ENCODE measurements around the gene RNASE9. TPM values are rescaled to one million over a fixed set of nuclear protein-coding genes. Genes with fewer than 3 reads are reported as not detected.

RNASE9 gene
- total and polyA plus RNA-seq, 2 donors (not counting 1 experiment from before 2014, with no cell fraction given), result not detected

- Histone ChIP-seq H3K79me2 (ENCODE audit: control insufficient read depth, insufficient read depth, low read length) (no peaks in the 10 kb centered on the region), H3K27ac (ENCODE audit: low read length in 2 of 2) (no peak overlapping the region), H3K27me3 (replicated peaks in 1 of 4; ENCODE audit: control extremely low read depth in 1 of 4, control insufficient read depth in 3 of 4, insufficient read depth in 4 of 4, low read length in 3 of 4) (no peaks in the 10 kb centered on the region), H3K36me3 (replicated peaks in 1 of 2; ENCODE audit: control extremely low read depth in 1 of 2, control insufficient read depth in 1 of 2, extremely low read depth in 1 of 2, insufficient read depth in 2 of 2, low read length in 1 of 2) (no peaks in the 10 kb centered on the region), H3K9ac (ENCODE audit: low read length) (no peak overlapping the region), H4K20me1 (ENCODE audit: control insufficient read depth, insufficient read depth, low read length, poor library complexity, severe bottlenecking) (no peaks in the 10 kb centered on the region), H3K4me1 (ENCODE audit: control insufficient read depth in 2 of 2, insufficient read depth in 2 of 2, low read length in 2 of 2) (no peaks in the 10 kb centered on the region), H3K9me3 (ENCODE audit: control extremely low read depth in 1 of 3, control insufficient read depth in 2 of 3, insufficient read depth in 1 of 3, low read length in 2 of 3) (no peaks in the 10 kb centered on the region), H2AFZ (ENCODE audit: insufficient read depth, low read depth, low read length, poor library complexity, severe bottlenecking) (no peak overlapping the region), H3K4me2 (replicated peaks; ENCODE audit: low read depth, low read length, poor library complexity, severe bottlenecking) (no peak overlapping the region), H3K4me3 (ENCODE audit: control extremely low read depth in 1 of 5, extremely low read depth in 1 of 5, insufficient read depth in 1 of 5, low read depth in 2 of 5, low read length in 4 of 5) (no peak overlapping the region)
- ATAC-seq (ENCODE audit: low read depth) (no peak), DNase-seq (no peak)
- no peak for TF ChIP-seq EZH2 (IDR thresholded peaks at IDR 0.05; ENCODE audit: borderline replicate concordance, insufficient read depth, low read depth, low read length, poor library complexity, severe bottlenecking)
- TF ChIP-seq, protein P1, sequence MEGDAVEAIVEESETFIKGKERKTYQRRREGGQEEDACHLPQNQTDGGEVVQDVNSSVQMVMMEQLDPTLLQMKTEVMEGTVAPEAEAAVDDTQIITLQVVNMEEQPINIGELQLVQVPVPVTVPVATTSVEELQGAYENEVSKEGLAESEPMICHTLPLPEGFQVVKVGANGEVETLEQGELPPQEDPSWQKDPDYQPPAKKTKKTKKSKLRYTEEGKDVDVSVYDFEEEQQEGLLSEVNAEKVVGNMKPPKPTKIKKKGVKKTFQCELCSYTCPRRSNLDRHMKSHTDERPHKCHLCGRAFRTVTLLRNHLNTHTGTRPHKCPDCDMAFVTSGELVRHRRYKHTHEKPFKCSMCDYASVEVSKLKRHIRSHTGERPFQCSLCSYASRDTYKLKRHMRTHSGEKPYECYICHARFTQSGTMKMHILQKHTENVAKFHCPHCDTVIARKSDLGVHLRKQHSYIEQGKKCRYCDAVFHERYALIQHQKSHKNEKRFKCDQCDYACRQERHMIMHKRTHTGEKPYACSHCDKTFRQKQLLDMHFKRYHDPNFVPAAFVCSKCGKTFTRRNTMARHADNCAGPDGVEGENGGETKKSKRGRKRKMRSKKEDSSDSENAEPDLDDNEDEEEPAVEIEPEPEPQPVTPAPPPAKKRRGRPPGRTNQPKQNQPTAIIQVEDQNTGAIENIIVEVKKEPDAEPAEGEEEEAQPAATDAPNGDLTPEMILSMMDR (IDR thresholded peaks at IDR 0.05), result no peak
- intact Hi-C loops (cut with micrococcal nuclease), result no loop called here
- no peaks in the 10 kb centered on the region for H3K9me3 Mint-ChIP-seq (ENCODE audit: insufficient read depth)
- peaks cover 12% of the 10 kb centered on the region for H3K27me3 Mint-ChIP-seq
- H3K4me1 Mint-ChIP-seq, result no peaks in the 10 kb centered on the region
- POLR2A ChIA-PET, result no interaction called here
- CTCF ChIA-PET, result no interaction called here
- no peak overlapping the region for H3K4me3 Mint-ChIP-seq
- H3K27ac Mint-ChIP-seq, result no peak overlapping the region
These were observed 7.8 kb downstream of the RNASE9 start for GRCh38 chr14:20553024-20553423.

DNA sequence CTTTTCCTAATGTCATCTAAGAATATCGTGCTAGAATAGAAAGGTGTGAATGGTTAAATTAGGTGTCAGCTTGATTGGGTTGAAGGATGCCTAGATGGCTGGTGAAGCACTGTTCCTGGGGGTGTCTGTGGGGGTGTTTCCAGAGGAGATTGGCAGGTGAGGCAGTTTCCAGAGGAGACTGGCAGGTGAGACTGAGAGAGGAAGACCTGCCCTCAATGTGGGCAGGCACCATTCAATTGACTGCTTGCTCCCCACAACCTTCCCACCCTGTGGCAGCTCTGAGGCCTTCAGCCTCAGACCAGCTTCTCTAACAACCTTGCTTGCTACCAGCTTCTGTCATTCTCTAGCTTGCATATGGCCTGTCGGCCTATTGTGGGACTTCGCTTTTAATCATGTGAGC lies 9.2 kb downstream of the RNASE9 start:
- Histone ChIP-seq H2AFZ (ENCODE audit: insufficient read depth, low read depth, low read length, poor library complexity, severe bottlenecking) (no peak overlapping the region), H3K4me1 (ENCODE audit: control insufficient read depth in 2 of 2, insufficient read depth in 2 of 2, low read length in 2 of 2) (no peaks in the 10 kb centered on the region), H3K79me2 (ENCODE audit: control insufficient read depth, insufficient read depth, low read length) (no peaks in the 10 kb centered on the region), H3K4me2 (replicated peaks; ENCODE audit: low read depth, low read length, poor library complexity, severe bottlenecking) (no peak overlapping the region), H3K9me3 (ENCODE audit: control extremely low read depth in 1 of 3, control insufficient read depth in 2 of 3, insufficient read depth in 1 of 3, low read length in 2 of 3) (no peaks in the 10 kb centered on the region), H3K9ac (ENCODE audit: low read length) (no peak overlapping the region), H3K4me3 (ENCODE audit: control extremely low read depth in 1 of 5, extremely low read depth in 1 of 5, insufficient read depth in 1 of 5, low read depth in 2 of 5, low read length in 4 of 5) (no peak overlapping the region), H3K27me3 (replicated peaks in 1 of 4; ENCODE audit: control extremely low read depth in 1 of 4, control insufficient read depth in 3 of 4, insufficient read depth in 4 of 4, low read length in 3 of 4) (peaks cover 0 to 4% (median 1%) of the 10 kb centered on the region in 4 experiments), H3K27ac (ENCODE audit: low read length in 2 of 2) (no peak overlapping the region), H4K20me1 (ENCODE audit: control insufficient read depth, insufficient read depth, low read length, poor library complexity, severe bottlenecking) (no peaks in the 10 kb centered on the region), H3K36me3 (replicated peaks in 1 of 2; ENCODE audit: control extremely low read depth in 1 of 2, control insufficient read depth in 1 of 2, extremely low read depth in 1 of 2, insufficient read depth in 2 of 2, low read length in 1 of 2) (no peaks in the 10 kb centered on the region)
- ChIA-PET CTCF (no interaction called here), POLR2A (no interaction called here)
- H3K27ac Mint-ChIP-seq, result no peak overlapping the region
- no peaks in the 10 kb centered on the region for H3K9me3 Mint-ChIP-seq (ENCODE audit: insufficient read depth)
- TF ChIP-seq, protein P1 (IDR thresholded peaks at IDR 0.05), result no peak
- no peak for TF ChIP-seq EZH2 (IDR thresholded peaks at IDR 0.05; ENCODE audit: borderline replicate concordance, insufficient read depth, low read depth, low read length, poor library complexity, severe bottlenecking)
- intact Hi-C loops (cut with micrococcal nuclease), result no loop called here
- WGBS (ENCODE audit: insufficient coverage), result 100% methylated on average over 2 of the region's 3 CpGs
- no peak overlapping the region for H3K4me3 Mint-ChIP-seq
- H3K27me3 Mint-ChIP-seq, result peaks cover 9% of the 10 kb centered on the region
- no peak for DNase-seq
- no peak for ATAC-seq (ENCODE audit: low read depth)
- H3K4me1 Mint-ChIP-seq, result no peaks in the 10 kb centered on the region
